ENCODE data around the gene AKAP12.

Gene AKAP12

GRCh38 chr6:151291722-151292059 lies 51.9 kb downstream of the AKAP12 start:
- H3K27me3 ChIP-seq (replicated peaks; ENCODE audit: insufficient read depth, low read length) = no peaks in the 10 kb centered on the region
- H3K4me2 ChIP-seq (ENCODE audit: low read depth, low read length) = no peak overlapping the region
- H3K27ac ChIP-seq (ENCODE audit: low read length) = no peak overlapping the region
- H3K36me3 ChIP-seq (replicated peaks; ENCODE audit: insufficient read depth, low read length) = no peaks in the 10 kb centered on the region
- H3F3A ChIP-seq (ENCODE audit: insufficient read depth, low read length) = no peaks in the 10 kb centered on the region
- H4K20me1 ChIP-seq (ENCODE audit: insufficient read depth, low read length) = no peaks in the 10 kb centered on the region
- H3K4me3 ChIP-seq (ENCODE audit: low read length) = no peak overlapping the region
- H2AFZ ChIP-seq (ENCODE audit: low read length) = no peak overlapping the region
- H3K9ac ChIP-seq (ENCODE audit: low read length) = no peak overlapping the region
- H3K79me2 ChIP-seq (ENCODE audit: low read length) = no peaks in the 10 kb centered on the region
- H3K9me3 ChIP-seq (replicated peaks; ENCODE audit: insufficient read depth, low read length) = no peaks in the 10 kb centered on the region
- no peak for DNase-seq
- H3K4me1 ChIP-seq (ENCODE audit: low read length) = no peaks in the 10 kb centered on the region
- H3K9me2 ChIP-seq (replicated peaks; ENCODE audit: insufficient read depth, low read length) = no peaks in the 10 kb centered on the region
- TF ChIP-seq EZH2phosphoT487 (IDR thresholded peaks at IDR 0.05; ENCODE audit: low read length) = no peak
- TF ChIP-seq, protein P1, sequence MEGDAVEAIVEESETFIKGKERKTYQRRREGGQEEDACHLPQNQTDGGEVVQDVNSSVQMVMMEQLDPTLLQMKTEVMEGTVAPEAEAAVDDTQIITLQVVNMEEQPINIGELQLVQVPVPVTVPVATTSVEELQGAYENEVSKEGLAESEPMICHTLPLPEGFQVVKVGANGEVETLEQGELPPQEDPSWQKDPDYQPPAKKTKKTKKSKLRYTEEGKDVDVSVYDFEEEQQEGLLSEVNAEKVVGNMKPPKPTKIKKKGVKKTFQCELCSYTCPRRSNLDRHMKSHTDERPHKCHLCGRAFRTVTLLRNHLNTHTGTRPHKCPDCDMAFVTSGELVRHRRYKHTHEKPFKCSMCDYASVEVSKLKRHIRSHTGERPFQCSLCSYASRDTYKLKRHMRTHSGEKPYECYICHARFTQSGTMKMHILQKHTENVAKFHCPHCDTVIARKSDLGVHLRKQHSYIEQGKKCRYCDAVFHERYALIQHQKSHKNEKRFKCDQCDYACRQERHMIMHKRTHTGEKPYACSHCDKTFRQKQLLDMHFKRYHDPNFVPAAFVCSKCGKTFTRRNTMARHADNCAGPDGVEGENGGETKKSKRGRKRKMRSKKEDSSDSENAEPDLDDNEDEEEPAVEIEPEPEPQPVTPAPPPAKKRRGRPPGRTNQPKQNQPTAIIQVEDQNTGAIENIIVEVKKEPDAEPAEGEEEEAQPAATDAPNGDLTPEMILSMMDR (IDR thresholded peaks at IDR 0.05; ENCODE audit: low read length) = no peak
- TF ChIP-seq EZH2 (optimal IDR thresholded peaks at IDR 0.05; ENCODE audit: low read depth, low read length) = no peak

DNA sequence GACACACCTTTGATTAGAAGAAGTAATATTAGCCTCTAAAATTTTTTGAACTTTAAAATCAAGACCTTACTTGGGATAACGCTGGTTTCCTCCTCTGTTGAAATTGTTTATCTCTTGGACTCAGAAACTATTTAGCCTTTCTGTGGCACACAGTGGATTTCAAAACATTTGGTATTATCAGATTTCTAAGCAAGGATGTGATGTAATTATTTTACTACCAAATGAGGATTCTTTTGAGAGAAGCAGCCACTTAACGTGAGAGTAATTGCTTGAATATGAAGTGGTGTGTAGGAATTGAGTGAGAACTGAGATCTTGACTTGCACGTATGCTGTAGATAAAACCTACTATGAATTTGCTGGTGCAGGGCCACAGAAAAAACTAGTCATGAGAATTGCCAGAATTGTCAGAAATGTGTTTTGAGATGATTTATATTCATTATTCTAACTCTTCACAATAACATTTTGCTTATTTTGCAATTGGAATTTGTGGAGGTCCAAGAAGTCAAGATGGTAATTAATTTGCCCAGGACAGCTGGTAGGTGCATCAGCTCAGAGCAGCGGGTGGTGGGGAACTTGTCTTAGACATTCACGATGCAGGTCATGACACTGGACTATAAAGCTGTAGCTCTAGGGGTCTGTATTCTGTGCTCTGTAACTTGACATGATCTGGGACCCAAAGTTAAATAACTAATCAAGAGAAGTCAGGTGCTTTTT lies 53.4 kb downstream of the AKAP12 start:
- Histone ChIP-seq H2AFZ (ENCODE audit: low read length) (no peak overlapping the region), H3K27me3 (replicated peaks; ENCODE audit: insufficient read depth, low read length) (no peaks in the 10 kb centered on the region), H3K9me3 (replicated peaks; ENCODE audit: insufficient read depth, low read length) (no peaks in the 10 kb centered on the region), H3K4me3 (ENCODE audit: low read length) (no peak overlapping the region), H3K9ac (ENCODE audit: low read length) (no peak overlapping the region), H4K20me1 (ENCODE audit: insufficient read depth, low read length) (no peaks in the 10 kb centered on the region), H3K4me2 (ENCODE audit: low read depth, low read length) (no peak overlapping the region), H3K4me1 (ENCODE audit: low read length) (no peaks in the 10 kb centered on the region), H3K36me3 (replicated peaks; ENCODE audit: insufficient read depth, low read length) (no peaks in the 10 kb centered on the region), H3K9me2 (replicated peaks; ENCODE audit: insufficient read depth, low read length) (no peaks in the 10 kb centered on the region), H3K79me2 (ENCODE audit: low read length) (no peaks in the 10 kb centered on the region), H3K27ac (ENCODE audit: low read length) (no peak overlapping the region), H3F3A (ENCODE audit: insufficient read depth, low read length) (no peaks in the 10 kb centered on the region)
- TF ChIP-seq, protein P1 (IDR thresholded peaks at IDR 0.05; ENCODE audit: low read length) = no peak
- TF ChIP-seq EZH2 (optimal IDR thresholded peaks at IDR 0.05; ENCODE audit: low read depth, low read length) (no peak), EZH2phosphoT487 (IDR thresholded peaks at IDR 0.05; ENCODE audit: low read length) (no peak)
- DNase-seq = no peak

- Histone ChIP-seq H3K4me3 (ENCODE audit: low read length) (no peak overlapping the region), H3K36me3 (replicated peaks; ENCODE audit: insufficient read depth, low read length) (no peaks in the 10 kb centered on the region), H3K79me2 (ENCODE audit: low read length) (no peaks in the 10 kb centered on the region), H3K27ac (ENCODE audit: low read length) (no peak overlapping the region), H3K27me3 (replicated peaks; ENCODE audit: insufficient read depth, low read length) (no peaks in the 10 kb centered on the region), H3K9me3 (replicated peaks; ENCODE audit: insufficient read depth, low read length) (no peaks in the 10 kb centered on the region), H3K9me2 (replicated peaks; ENCODE audit: insufficient read depth, low read length) (no peaks in the 10 kb centered on the region), H3K4me1 (ENCODE audit: low read length) (no peaks in the 10 kb centered on the region), H3F3A (ENCODE audit: insufficient read depth, low read length) (no peaks in the 10 kb centered on the region), H3K4me2 (ENCODE audit: low read depth, low read length) (no peak overlapping the region), H4K20me1 (ENCODE audit: insufficient read depth, low read length) (no peaks in the 10 kb centered on the region), H3K9ac (ENCODE audit: low read length) (no peak overlapping the region), H2AFZ (ENCODE audit: low read length) (no peak overlapping the region)
- DNase-seq = no peak
- TF ChIP-seq, protein P1 (IDR thresholded peaks at IDR 0.05; ENCODE audit: low read length) = no peak
- TF ChIP-seq EZH2phosphoT487 (IDR thresholded peaks at IDR 0.05; ENCODE audit: low read length) (no peak), EZH2 (optimal IDR thresholded peaks at IDR 0.05; ENCODE audit: low read depth, low read length) (no peak)
Measured at GRCh38 chr6:151293688-151294016, 53.9 kb downstream of the AKAP12 start.

Data from MM.1S (cell line).